Measurements from ENCODE around the gene GRIN2C. TPM values are rescaled to one million over a fixed set of nuclear protein-coding genes. Genes with fewer than 3 reads are reported as not detected.

The GRIN2C gene
- total RNA-seq, 1 donor from 2014 or later = 1.0 TPM

GRCh38 chr17:74851612-74852236 lies 8.0 kb downstream of the GRIN2C start:
- no peak overlapping the region for H3K27ac ChIP-seq (ENCODE audit: low read depth, low read length)
- no peak for FAIRE-seq
- peaks cover 5% of the 10 kb centered on the region for H3K9me3 Mint-ChIP-seq (ENCODE audit: unreplicated experiment)
- H3K36me3 ChIP-seq (ENCODE audit: insufficient read depth, low read length) = no peaks in the 10 kb centered on the region
- no peaks in the 10 kb centered on the region for H4K20me1 ChIP-seq (ENCODE audit: insufficient read depth, low read length)
- H3K4me3 ChIP-seq (ENCODE audit: insufficient read depth, low read depth, low read length) = no peak overlapping the region
- no peak overlapping the region for H3K9ac ChIP-seq (ENCODE audit: low read length)
- H3K27ac Mint-ChIP-seq (ENCODE audit: unreplicated experiment) = no peak overlapping the region
- H3K27me3 ChIP-seq (ENCODE audit: insufficient read depth, low read length) = peaks cover 40% of the 10 kb centered on the region
- no peak overlapping the region for H3K4me3 Mint-ChIP-seq (ENCODE audit: unreplicated experiment)
- H3K36me3 Mint-ChIP-seq (ENCODE audit: low read depth, unreplicated experiment) = peaks cover 4% of the 10 kb centered on the region
- peaks cover 2% of the 10 kb centered on the region for H3K4me1 Mint-ChIP-seq (ENCODE audit: low read depth, unreplicated experiment)
- H3K4me2 ChIP-seq (ENCODE audit: low read length) = no peak overlapping the region
- no peaks in the 10 kb centered on the region for H3K4me1 ChIP-seq (ENCODE audit: insufficient read depth, low read length)
- H2AFZ ChIP-seq (ENCODE audit: low read depth, low read length) = no peak overlapping the region
- no peak for DNase-seq (ENCODE audit: low read depth)
- H3K9me3 ChIP-seq (ENCODE audit: insufficient read depth, low read depth, low read length) = peaks cover 3% of the 10 kb centered on the region
- peaks cover 74% of the 10 kb centered on the region for H3K27me3 Mint-ChIP-seq (ENCODE audit: low read depth, unreplicated experiment)
- TF ChIP-seq CTCF (IDR thresholded peaks at IDR 0.05; ENCODE audit: insufficient read depth, low read depth, low read length) = no peak
- no peak for TF ChIP-seq EZH2 (IDR thresholded peaks at IDR 0.05; ENCODE audit: insufficient read depth, low read length)
- H3K79me2 ChIP-seq (ENCODE audit: insufficient read depth, low read length) = no peaks in the 10 kb centered on the region

- H3K27ac Mint-ChIP-seq (ENCODE audit: unreplicated experiment) = no peak overlapping the region
- DNase-seq (ENCODE audit: low read depth) (no peak), FAIRE-seq (no peak)
- H3K4me2 ChIP-seq (ENCODE audit: low read length) = no peak overlapping the region
- peaks cover under 1% of the 10 kb centered on the region for H3K4me1 Mint-ChIP-seq (ENCODE audit: low read depth, unreplicated experiment)
- peaks cover 3% of the 10 kb centered on the region for H3K9me3 Mint-ChIP-seq (ENCODE audit: unreplicated experiment)
- H3K27me3 ChIP-seq (ENCODE audit: insufficient read depth, low read length) = peaks cover 36% of the 10 kb centered on the region
- H4K20me1 ChIP-seq (ENCODE audit: insufficient read depth, low read length) = no peaks in the 10 kb centered on the region
- peaks cover 4% of the 10 kb centered on the region for H3K36me3 Mint-ChIP-seq (ENCODE audit: low read depth, unreplicated experiment)
- H3K79me2 ChIP-seq (ENCODE audit: insufficient read depth, low read length) = no peaks in the 10 kb centered on the region
- H3K36me3 ChIP-seq (ENCODE audit: insufficient read depth, low read length) = no peaks in the 10 kb centered on the region
- no peak overlapping the region for H3K4me3 ChIP-seq (ENCODE audit: insufficient read depth, low read depth, low read length)
- H3K27me3 Mint-ChIP-seq (ENCODE audit: low read depth, unreplicated experiment) = peaks cover 71% of the 10 kb centered on the region
- no peak overlapping the region for H3K27ac ChIP-seq (ENCODE audit: low read depth, low read length)
- H3K9ac ChIP-seq (ENCODE audit: low read length) = no peak overlapping the region
- H3K4me1 ChIP-seq (ENCODE audit: insufficient read depth, low read length) = no peaks in the 10 kb centered on the region
- TF ChIP-seq CTCF (IDR thresholded peaks at IDR 0.05; ENCODE audit: insufficient read depth, low read depth, low read length) (no peak), EZH2 (IDR thresholded peaks at IDR 0.05; ENCODE audit: insufficient read depth, low read length) (no peak)
- H2AFZ ChIP-seq (ENCODE audit: low read depth, low read length) = no peak overlapping the region
- no peak overlapping the region for H3K4me3 Mint-ChIP-seq (ENCODE audit: unreplicated experiment)
- peaks cover 3% of the 10 kb centered on the region for H3K9me3 ChIP-seq (ENCODE audit: insufficient read depth, low read depth, low read length)
These were observed 8.8 kb downstream of the GRIN2C start for GRCh38 chr17:74850914-74851313.

GRCh38 chr17:74850310-74850709 lies 9.4 kb downstream of the GRIN2C start:
- Histone ChIP-seq H3K27ac (ENCODE audit: low read depth, low read length) (no peak overlapping the region), H3K79me2 (ENCODE audit: insufficient read depth, low read length) (no peaks in the 10 kb centered on the region), H3K9me3 (ENCODE audit: insufficient read depth, low read depth, low read length) (peaks cover 3% of the 10 kb centered on the region), H3K27me3 (ENCODE audit: insufficient read depth, low read length) (peaks cover 35% of the 10 kb centered on the region), H2AFZ (ENCODE audit: low read depth, low read length) (no peak overlapping the region), H3K36me3 (ENCODE audit: insufficient read depth, low read length) (no peaks in the 10 kb centered on the region), H3K4me2 (ENCODE audit: low read length) (no peak overlapping the region), H4K20me1 (ENCODE audit: insufficient read depth, low read length) (no peaks in the 10 kb centered on the region), H3K4me1 (ENCODE audit: insufficient read depth, low read length) (no peaks in the 10 kb centered on the region), H3K4me3 (ENCODE audit: insufficient read depth, low read depth, low read length) (no peak overlapping the region), H3K9ac (ENCODE audit: low read length) (no peak overlapping the region)
- FAIRE-seq = no peak
- no peak overlapping the region for H3K27ac Mint-ChIP-seq (ENCODE audit: unreplicated experiment)
- H3K4me1 Mint-ChIP-seq (ENCODE audit: low read depth, unreplicated experiment) = no peaks in the 10 kb centered on the region
- peaks cover 2% of the 10 kb centered on the region for H3K9me3 Mint-ChIP-seq (ENCODE audit: unreplicated experiment)
- H3K4me3 Mint-ChIP-seq (ENCODE audit: unreplicated experiment) = no peak overlapping the region
- DNase-seq (ENCODE audit: low read depth) = no peak
- peaks cover 4% of the 10 kb centered on the region for H3K36me3 Mint-ChIP-seq (ENCODE audit: low read depth, unreplicated experiment)
- TF ChIP-seq EZH2 (IDR thresholded peaks at IDR 0.05; ENCODE audit: insufficient read depth, low read length) (no peak), CTCF (IDR thresholded peaks at IDR 0.05; ENCODE audit: insufficient read depth, low read depth, low read length) (no peak)
- H3K27me3 Mint-ChIP-seq (ENCODE audit: low read depth, unreplicated experiment) = peaks cover 71% of the 10 kb centered on the region
